CD14-positive monocyte (primary cell): ENCODE results near the gene TGFBR3. TPM values are rescaled to one million over a fixed set of nuclear protein-coding genes. Genes with fewer than 3 reads are reported as not detected.

Experiments
- DNase-seq, 3 donors: peaks; one replicate each; pipeline ENCODE4 v3.0.0-alpha.2; 2011 to 2022
- H2AFZ ChIP-seq: 2 replicates; pipeline ENCODE4 v1.6.0; 2012; ENCODE audit warnings: mild to moderate bottlenecking, low read depth, low read length, inconsistent platforms; ENCODE audit not compliant: insufficient read depth, poor library complexity, severe bottlenecking
- H3K27ac ChIP-seq, 2 donors: 1 replicate in 1 of 2; 2 replicates in 1 of 2; pipeline ENCODE4 v1.5.1; 2012 to 2013; ENCODE audit warnings: low read length in 2 of 2, control low read depth in 1 of 2, inconsistent platforms in 1 of 2, low read depth in 1 of 2, mild to moderate bottlenecking in 1 of 2
- H3K27me3 ChIP-seq, 2 donors: one replicate each; pipeline versions ENCODE4 v1.6.0 to v1.6.1; 2011 to 2013; ENCODE audit warnings: low read length in 2 of 2; ENCODE audit not compliant: control insufficient read depth in 2 of 2, insufficient read depth in 2 of 2
- H3K36me3 ChIP-seq, 2 donors: replicated peaks in 1 of 2; 1 replicate in 1 of 2; 2 replicates in 1 of 2; pipeline versions ENCODE4 v1.5.1 to v1.6.1; 2012 to 2013; ENCODE audit warnings: low read length in 2 of 2, control low read depth in 1 of 2, inconsistent platforms in 1 of 2, mild to moderate bottlenecking in 1 of 2; ENCODE audit not compliant: insufficient read depth in 2 of 2, control insufficient read depth in 1 of 2
- H3K4me1 ChIP-seq, 2 donors: 1 replicate in 1 of 2; 2 replicates in 1 of 2; pipeline versions ENCODE4 v1.5.1 to v1.6.1; 2012 to 2013; ENCODE audit warnings: low read length in 2 of 2, control low read depth in 1 of 2, inconsistent platforms in 1 of 2, mild to moderate bottlenecking in 1 of 2, moderate library complexity in 1 of 2; ENCODE audit not compliant: insufficient read depth in 2 of 2, control insufficient read depth in 1 of 2
- H3K4me2 ChIP-seq: replicated peaks from 2 replicates; pipeline ENCODE3; 2012; ENCODE audit warnings: low read length, moderate library complexity, mild to moderate bottlenecking; ENCODE audit not compliant: poor library complexity, severe bottlenecking; ENCODE audit errors: extremely low read depth
- H3K4me3 ChIP-seq, 3 experiments: fragments of 200-600 bp in 1 of 3; sonication (generic) in 1 of 3; replicated peaks in 1 of 3; 1 replicate in 2 of 3; 2 replicates in 1 of 3; pipeline ENCODE4 v1.5.1; 2011 to 2013; ENCODE audit warnings: low read length in 3 of 3, mild to moderate bottlenecking in 3 of 3, control low read depth in 2 of 3, low read depth in 2 of 3, inconsistent platforms in 1 of 3, moderate library complexity in 1 of 3
- H3K79me2 ChIP-seq: 2 replicates; pipeline ENCODE4 v1.6.0; 2012; ENCODE audit warnings: mild to moderate bottlenecking, control low read depth, inconsistent platforms, low read length, moderate library complexity; ENCODE audit not compliant: insufficient read depth
- H3K9ac ChIP-seq: 2 replicates; pipeline ENCODE4 v1.6.0; 2017; ENCODE audit warnings: low read length, mild to moderate bottlenecking; ENCODE audit not compliant: insufficient read depth, poor library complexity, severe bottlenecking
- H3K9me3 ChIP-seq, 2 donors: replicated peaks in 1 of 2; 1 replicate in 1 of 2; 2 replicates in 1 of 2; pipeline versions ENCODE4 v1.5.1 to v1.6.1; 2012 to 2013; ENCODE audit warnings: low read length in 2 of 2, control low read depth in 1 of 2; ENCODE audit not compliant: control insufficient read depth in 1 of 2, insufficient read depth in 1 of 2
- H4K20me1 ChIP-seq: 2 replicates; pipeline ENCODE4 v1.6.0; 2012; ENCODE audit warnings: mild to moderate bottlenecking, low read length, control low read depth, moderate library complexity; ENCODE audit not compliant: insufficient read depth
- H3K27ac Mint-ChIP-seq, 7 donors: one replicate each; pipeline ENCODE4 v1.8.0; 2020; ENCODE audit warnings: mild to moderate bottlenecking in 7 of 7, mixed read lengths in 7 of 7, moderate library complexity in 6 of 7, inconsistent platforms in 2 of 7
- H3K27me3 Mint-ChIP-seq, 3 donors: one replicate each; pipeline ENCODE4 v1.8.0; 2021 to 2022; ENCODE audit warnings: low read depth in 3 of 3, mild to moderate bottlenecking in 3 of 3, mixed read lengths in 3 of 3, moderate library complexity in 3 of 3, inconsistent platforms in 1 of 3
- H3K36me3 Mint-ChIP-seq, 2 donors: one replicate each; pipeline ENCODE4 v1.8.0; 2020; ENCODE audit warnings: mixed read lengths in 2 of 2, inconsistent platforms in 1 of 2, mild to moderate bottlenecking in 1 of 2
- H3K4me1 Mint-ChIP-seq: one replicate; pipeline ENCODE4 v1.8.0; 2020; ENCODE audit warnings: mild to moderate bottlenecking, mixed read lengths
- H3K4me3 Mint-ChIP-seq, 2 donors: one replicate each; pipeline ENCODE4 v1.8.0; 2020; ENCODE audit warnings: mild to moderate bottlenecking in 2 of 2, mixed read lengths in 2 of 2, moderate library complexity in 1 of 2
- H3K9me3 Mint-ChIP-seq, 7 donors: one replicate each; pipeline ENCODE4 v1.8.0; 2020 to 2022; ENCODE audit warnings: mixed read lengths in 7 of 7, mild to moderate bottlenecking in 6 of 7, moderate library complexity in 6 of 7, inconsistent platforms in 2 of 7
- WGBS: methylation state at CpG from one replicate; pipeline ENCODE4 v1.1.5; 2013; ENCODE audit warnings: missing lambda C conversion rate; ENCODE audit not compliant: insufficient coverage; 5-methylcytosine and 5-hydroxymethylcytosine counted together
- intact Hi-C, 2 donors: fragments of 100-400 bp; cut with micrococcal nuclease; formaldehyde crosslinking; loops; one replicate each; pipeline versions ENCODE4 v1.15.0 to v1.15.1; 2023
- polyA plus RNA-seq, 3 donors: library from polyadenylated mRNA; depleted of rRNA in 1 of 3; unstranded in 2 of 3; stranded (reverse) in 1 of 3; fragments of 300-500 nt in 2 of 3; fragments of >200 nt in 1 of 3; fragmentation: Illumina TruSeq in 2 of 3; gene quantifications; 1 replicate in 2 of 3; 2 replicates in 1 of 3; pipeline ENCODE4 v1.2.3, GENCODE V29; 2012 to 2021
- TF ChIP-seq, protein P1 (sequence below): fragments of 200-600 bp; IDR thresholded peaks from one replicate; pipeline ENCODE4 v1.8.0; 2022; ENCODE audit warnings: antibody characterized with exemption, mild to moderate bottlenecking

Gene TGFBR3
- polyA plus RNA-seq, 3 donors = 0.09 to 0.28 (median 0.20) TPM

DNA sequence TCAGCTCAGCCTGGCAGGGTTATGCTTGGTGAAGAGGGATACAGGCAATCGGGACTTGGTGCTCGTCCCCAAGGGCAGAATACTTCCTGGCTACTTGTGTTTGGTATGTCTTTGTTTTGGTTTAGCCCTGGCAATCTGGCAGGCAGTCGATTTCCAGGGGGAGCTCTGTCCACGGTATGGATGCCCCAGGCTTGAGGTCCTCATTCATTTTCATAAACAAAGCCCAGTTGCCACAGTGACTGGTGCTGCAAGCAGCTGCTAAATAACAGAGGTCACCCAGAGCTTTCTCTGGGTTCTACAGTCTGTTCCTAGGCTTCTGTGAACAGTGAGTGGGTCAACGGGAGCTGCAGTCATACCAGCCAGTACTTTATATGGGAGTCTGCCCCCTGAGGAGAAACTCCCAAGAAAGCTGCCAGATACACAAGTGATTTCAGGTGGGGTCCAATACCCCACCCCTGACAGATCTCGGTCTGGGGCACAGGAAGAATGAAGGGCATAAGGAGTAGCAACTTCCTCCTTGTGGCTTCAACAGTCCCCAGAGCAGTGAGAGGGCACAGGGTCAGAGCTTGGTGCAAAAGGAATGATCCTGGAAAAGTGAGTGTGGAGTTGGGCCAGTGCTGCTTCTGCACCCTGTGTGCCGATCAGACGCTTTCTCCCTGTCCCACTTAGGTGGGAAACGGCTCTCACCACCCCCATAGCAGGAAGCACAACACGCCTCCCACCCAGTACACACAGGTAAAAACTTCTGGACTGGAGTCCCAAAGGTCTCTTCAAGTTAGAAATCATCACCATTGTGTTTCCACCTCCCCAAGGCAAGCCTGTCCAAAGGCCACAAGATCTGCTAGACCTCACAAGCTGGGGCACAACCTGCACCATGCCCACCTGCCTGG, 55.5 kb downstream of the TGFBR3 start:
- Histone ChIP-seq H3K79me2 (no peaks in the 10 kb centered on the region), H4K20me1 (no peaks in the 10 kb centered on the region), H3K4me2 (no peak overlapping the region), H3K27me3 (no peaks in the 10 kb centered on the region), H3K4me3 (no peak overlapping the region), H3K27ac (no peak overlapping the region), H3K36me3 (no peaks in the 10 kb centered on the region), H3K4me1 (peaks cover 6 to 8% of the 10 kb centered on the region in 2 donors), H3K9me3 (no peaks in the 10 kb centered on the region), H2AFZ (no peak overlapping the region), H3K9ac (no peak overlapping the region)
- Mint-ChIP-seq H3K27me3 (peaks cover 0 to 5% (median 2%) of the 10 kb centered on the region in 3 donors), H3K36me3 (no peaks in the 10 kb centered on the region), H3K9me3 (peaks cover 0 to 2% (median 0%) of the 10 kb centered on the region in 7 donors), H3K4me3 (no peak overlapping the region), H3K27ac (no peak overlapping the region), H3K4me1 (peaks cover 11% of the 10 kb centered on the region)
- 50% methylated on average over 8 of the region's 10 CpGs for WGBS
- DNase-seq = no peak
- intact Hi-C loops = no loop called here
- TF ChIP-seq, protein P1, sequence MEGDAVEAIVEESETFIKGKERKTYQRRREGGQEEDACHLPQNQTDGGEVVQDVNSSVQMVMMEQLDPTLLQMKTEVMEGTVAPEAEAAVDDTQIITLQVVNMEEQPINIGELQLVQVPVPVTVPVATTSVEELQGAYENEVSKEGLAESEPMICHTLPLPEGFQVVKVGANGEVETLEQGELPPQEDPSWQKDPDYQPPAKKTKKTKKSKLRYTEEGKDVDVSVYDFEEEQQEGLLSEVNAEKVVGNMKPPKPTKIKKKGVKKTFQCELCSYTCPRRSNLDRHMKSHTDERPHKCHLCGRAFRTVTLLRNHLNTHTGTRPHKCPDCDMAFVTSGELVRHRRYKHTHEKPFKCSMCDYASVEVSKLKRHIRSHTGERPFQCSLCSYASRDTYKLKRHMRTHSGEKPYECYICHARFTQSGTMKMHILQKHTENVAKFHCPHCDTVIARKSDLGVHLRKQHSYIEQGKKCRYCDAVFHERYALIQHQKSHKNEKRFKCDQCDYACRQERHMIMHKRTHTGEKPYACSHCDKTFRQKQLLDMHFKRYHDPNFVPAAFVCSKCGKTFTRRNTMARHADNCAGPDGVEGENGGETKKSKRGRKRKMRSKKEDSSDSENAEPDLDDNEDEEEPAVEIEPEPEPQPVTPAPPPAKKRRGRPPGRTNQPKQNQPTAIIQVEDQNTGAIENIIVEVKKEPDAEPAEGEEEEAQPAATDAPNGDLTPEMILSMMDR = no peak

DNA sequence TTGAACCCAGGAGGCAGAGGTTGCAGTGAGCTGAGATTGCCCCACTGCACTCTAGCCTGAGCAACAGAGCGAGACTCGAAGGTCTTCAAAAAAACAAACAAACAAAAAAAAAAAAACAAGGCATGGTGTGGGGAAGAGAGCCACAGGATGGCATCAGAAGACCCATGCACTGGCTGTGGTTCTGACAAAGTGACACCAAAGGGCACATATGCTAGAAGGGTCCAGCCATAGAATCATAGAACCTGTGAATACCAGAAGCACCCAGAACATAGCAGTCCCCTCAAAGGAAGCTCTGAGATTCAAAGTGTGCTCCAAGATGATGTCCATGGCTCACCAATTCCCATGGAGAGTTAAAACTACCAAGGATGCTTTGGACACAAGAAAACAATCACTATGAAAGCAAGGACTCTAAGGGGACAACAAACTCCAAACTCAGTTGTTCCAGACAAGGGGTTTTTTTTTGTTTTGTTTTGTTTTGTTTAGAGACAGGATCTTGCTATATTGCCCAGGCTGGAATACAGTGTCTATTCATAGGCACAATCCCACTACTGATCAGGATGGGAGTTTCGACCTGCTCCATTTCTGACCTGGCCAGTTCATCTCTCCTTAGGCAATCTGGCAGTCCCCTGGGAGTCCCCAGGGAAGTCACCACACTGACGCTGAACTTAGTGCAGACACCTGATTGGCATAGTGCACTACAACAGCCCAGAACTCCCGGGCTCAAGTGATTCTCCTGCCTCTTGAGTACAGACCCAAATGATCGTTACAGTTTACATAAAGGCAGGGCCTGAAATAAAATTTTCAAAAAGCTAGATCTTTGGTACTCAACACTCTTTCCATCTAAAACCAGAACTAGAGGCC, 56.4 kb downstream of the TGFBR3 start:
- TF ChIP-seq, protein P1 = no peak
- Mint-ChIP-seq H3K27ac (no peak overlapping the region), H3K27me3 (peaks cover 0 to 5% (median 2%) of the 10 kb centered on the region in 3 donors), H3K4me1 (peaks cover 11% of the 10 kb centered on the region), H3K4me3 (no peak overlapping the region), H3K9me3 (peaks cover 0 to 2% (median 0%) of the 10 kb centered on the region in 7 donors), H3K36me3 (no peaks in the 10 kb centered on the region)
- H3K27me3 ChIP-seq = no peaks in the 10 kb centered on the region
- no peaks in the 10 kb centered on the region for H4K20me1 ChIP-seq
- no peak overlapping the region for H3K4me3 ChIP-seq
- no peak overlapping the region for H2AFZ ChIP-seq
- no peaks in the 10 kb centered on the region for H3K79me2 ChIP-seq
- peaks cover 6 to 8% of the 10 kb centered on the region in 2 donors for H3K4me1 ChIP-seq
- no peaks in the 10 kb centered on the region for H3K36me3 ChIP-seq
- no peak overlapping the region for H3K9ac ChIP-seq
- H3K9me3 ChIP-seq = no peaks in the 10 kb centered on the region
- intact Hi-C loops = no loop called here
- no peak for DNase-seq
- no peak overlapping the region for H3K27ac ChIP-seq
- no peak overlapping the region for H3K4me2 ChIP-seq
- WGBS = 75% methylated on average over 4 of the region's 6 CpGs
